SW480 (cell line): ENCODE measurements around the gene LDLRAD4.

ENCODE experiments used
- DNase-seq: peaks from one replicate; pipeline ENCODE4 v3.0.0-alpha.2; 2016; ENCODE audit warnings: low spot score

Gene LDLRAD4

GRCh38 chr18:13229001-13229671 is 10.6 kb downstream of the LDLRAD4 start:
- no peak for DNase-seq

- DNase-seq = no peak
These were observed 12.6 kb downstream of the LDLRAD4 start for GRCh38 chr18:13231151-13231550.

GRCh38 chr18:13232086-13232917 is 13.7 kb downstream of the LDLRAD4 start:
- no peak for DNase-seq

- DNase-seq = no peak
These were observed 14.6 kb downstream of the LDLRAD4 start for GRCh38 chr18:13232971-13233786.

GRCh38 chr18:13233787-13234783 is 15.5 kb downstream of the LDLRAD4 start:
- no peak for DNase-seq

- no peak for DNase-seq
These were observed 16.9 kb downstream of the LDLRAD4 start for GRCh38 chr18:13235421-13235831.

GRCh38 chr18:13235981-13236380 is 17.4 kb downstream of the LDLRAD4 start:
- no peak for DNase-seq

GRCh38 chr18:13236411-13236810 is 17.9 kb downstream of the LDLRAD4 start:
- no peak for DNase-seq

GRCh38 chr18:13237073-13237472 is 18.5 kb downstream of the LDLRAD4 start:
- no peak for DNase-seq

- DNase-seq = no peak
These were observed 19.1 kb downstream of the LDLRAD4 start for GRCh38 chr18:13237641-13238040.

GRCh38 chr18:13239171-13239956 is 20.8 kb downstream of the LDLRAD4 start:
- DNase-seq = no peak

GRCh38 chr18:13240060-13240725 is 21.6 kb downstream of the LDLRAD4 start:
- no peak for DNase-seq

- no peak for DNase-seq
These were observed 22.7 kb downstream of the LDLRAD4 start for GRCh38 chr18:13241083-13241892.

GRCh38 chr18:13241893-13242175 is 23.3 kb downstream of the LDLRAD4 start:
- no peak for DNase-seq

GRCh38 chr18:13242797-13243196 is 24.2 kb downstream of the LDLRAD4 start:
- DNase-seq = no peak

- DNase-seq = no peak
These were observed 24.8 kb downstream of the LDLRAD4 start for GRCh38 chr18:13243363-13243762.

- DNase-seq = no peak
These were observed 25.6 kb downstream of the LDLRAD4 start for GRCh38 chr18:13244135-13244534.

GRCh38 chr18:13245481-13246000 is 27.0 kb downstream of the LDLRAD4 start:
- no peak for DNase-seq

- DNase-seq = no peak
These were observed 27.6 kb downstream of the LDLRAD4 start for GRCh38 chr18:13246121-13246520.
